ENCODE results near the gene ZNF8.
"Not testable (repeated sequence)": the region's sequence is repeated elsewhere in the genome, so short reads cannot be mapped to it uniquely, and the experiment has no call there.

Gene ZNF8

GRCh38 chr19:58300620-58301019, 21.9 kb downstream of the ZNF8 start:
- no peak for DNase-seq

DNA sequence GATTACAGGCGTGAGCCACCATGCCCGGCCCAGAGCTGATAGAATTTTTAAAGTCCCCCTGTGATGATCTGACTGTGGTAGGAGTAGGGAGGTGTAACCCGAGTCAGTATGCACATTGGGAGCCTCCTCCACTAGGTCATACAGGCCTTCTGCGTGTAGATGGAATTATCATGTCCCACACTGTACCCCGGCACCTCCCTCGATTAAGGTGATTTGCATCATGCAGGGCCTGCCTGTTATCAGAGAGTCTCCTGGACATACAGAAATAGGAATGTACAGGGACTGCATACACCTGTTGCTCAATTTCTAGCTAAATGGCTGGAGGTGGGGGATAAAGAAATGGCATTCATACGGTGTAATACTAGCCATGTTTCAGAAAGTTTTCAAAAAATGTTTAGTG, 25.5 kb downstream of the ZNF8 start:
- DNase-seq: no peak

DNA sequence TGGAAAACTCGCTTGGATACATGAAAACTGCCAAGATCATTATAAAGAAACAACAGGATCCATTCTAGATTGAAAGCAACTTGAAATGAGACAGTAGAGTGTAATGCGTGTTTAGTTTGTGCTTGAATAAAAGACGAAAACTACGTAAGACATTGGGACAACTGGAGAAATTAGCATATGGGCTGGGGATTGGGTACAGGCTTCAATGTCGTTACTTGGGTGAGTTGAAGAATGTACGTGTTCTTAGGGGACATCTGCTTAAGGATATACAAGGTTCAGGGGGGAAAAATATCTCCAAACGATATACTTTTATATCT, 26.0 kb downstream of the ZNF8 start:
- no peak for DNase-seq

DNA sequence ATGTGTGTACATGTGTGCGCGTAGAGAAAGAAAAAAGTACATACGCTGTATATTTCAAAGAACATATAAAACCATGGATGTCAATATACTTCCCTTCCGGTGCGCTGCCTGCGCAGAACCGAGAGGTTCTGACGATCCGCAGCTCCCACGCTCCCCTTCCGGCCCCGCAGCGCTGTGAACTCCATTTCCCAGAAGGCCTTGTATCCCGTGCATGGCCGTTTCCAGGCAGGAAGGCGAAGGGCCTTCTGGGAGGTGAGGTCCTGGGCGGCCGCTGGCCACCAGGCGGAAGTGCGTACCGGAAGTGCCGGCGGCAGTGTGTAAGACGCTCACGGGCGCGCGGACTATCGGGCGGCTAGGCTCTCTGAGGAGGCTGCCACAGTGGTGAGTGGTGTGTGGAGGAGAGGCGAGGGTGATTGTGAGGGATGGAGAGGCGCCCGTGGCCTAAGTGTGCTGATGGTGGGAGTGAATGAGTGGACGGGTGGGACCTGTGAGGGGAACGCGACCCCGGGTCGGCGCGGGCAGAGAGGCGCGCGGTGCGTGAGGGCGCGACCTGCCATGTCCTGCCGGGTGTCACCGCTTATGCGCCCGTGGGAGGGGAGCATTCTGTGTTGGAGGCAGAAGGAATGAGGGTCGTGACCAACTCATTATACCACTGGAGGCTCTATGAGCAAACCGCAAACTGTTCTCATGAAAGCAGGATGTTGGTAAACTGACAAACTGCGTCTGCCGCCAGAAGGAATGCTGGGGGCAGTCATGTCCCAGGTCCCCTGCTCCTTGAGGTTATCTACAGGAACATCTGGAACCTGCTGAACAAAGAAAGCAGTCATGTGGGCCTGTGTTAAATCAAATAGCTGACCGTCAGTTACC, 26.5 kb downstream of the ZNF8 start, which contains the start of gene ERVK3-1:
ERVK3-1 (plus strand) TSS at position 313 of the 867 bp plus-strand sequence. CDS start 6,792 bp downstream, outside the sequence.
- DNase-seq: peak; percentile 94

- no peak for DNase-seq
These were observed 27.2 kb downstream of the ZNF8 start for GRCh38 chr19:58305932-58306323.

DNA sequence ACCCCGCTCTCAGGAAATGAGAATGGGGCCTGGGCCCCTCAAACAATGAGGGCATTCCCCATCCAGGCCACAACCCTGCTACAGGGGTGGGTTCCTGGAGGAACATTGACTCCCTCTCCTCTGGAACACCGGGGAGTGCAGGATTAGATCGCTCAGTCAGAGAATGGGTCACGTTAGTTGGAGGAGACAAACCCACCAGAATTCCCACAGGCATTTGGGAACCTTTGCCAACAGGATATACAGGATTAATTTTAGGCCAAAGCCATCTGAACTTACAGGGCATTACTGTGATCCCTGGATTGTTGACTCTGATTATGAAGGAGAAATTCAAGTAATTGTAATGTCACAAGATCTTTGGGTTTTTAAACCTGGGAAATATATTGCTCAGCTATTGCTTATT, 29.0 kb downstream of the ZNF8 start:
- DNase-seq: no peak

DNA sequence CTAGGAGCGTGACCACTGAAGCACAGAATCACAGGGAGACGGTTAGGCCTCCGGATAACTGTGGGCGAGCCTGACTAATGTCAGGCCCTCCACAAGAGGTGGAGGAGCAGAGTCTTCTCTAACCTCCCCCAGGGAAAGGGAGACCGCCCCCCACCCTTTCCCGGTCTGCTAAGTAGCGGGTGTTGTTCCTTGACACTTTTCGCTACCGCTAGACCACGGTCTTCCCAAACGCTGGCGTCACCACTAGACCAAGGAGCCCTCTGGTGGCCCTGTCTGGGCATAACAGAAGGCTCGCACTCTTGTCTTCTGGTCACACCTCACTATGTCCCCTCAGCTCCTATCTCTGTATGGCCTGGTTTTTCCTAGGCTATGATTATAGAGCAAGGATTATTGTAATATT, 31.9 kb downstream of the ZNF8 start:
- not testable (repeated sequence) for DNase-seq

- DNase-seq: no peak
These were observed 32.6 kb downstream of the ZNF8 start for GRCh38 chr19:58311345-58311865.

DNA sequence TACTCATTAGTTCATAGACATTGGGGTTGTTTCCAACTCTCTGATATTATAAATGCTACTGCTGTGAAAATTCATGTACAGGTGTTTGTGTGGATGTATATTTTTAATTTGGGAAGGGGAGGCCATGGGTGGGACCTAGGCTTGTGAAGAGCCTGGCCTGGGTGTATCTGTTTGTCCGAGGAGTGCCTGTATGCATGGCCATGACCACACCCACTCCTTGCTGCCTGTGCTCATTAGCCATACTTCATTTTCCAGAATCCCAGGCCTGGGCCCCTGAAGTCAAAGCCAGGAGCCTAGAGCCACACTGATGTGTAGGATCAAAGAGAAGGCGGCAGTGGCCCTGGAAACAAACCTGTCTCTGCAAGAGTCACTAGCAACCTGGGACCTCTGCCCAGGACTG, 36.8 kb downstream of the ZNF8 start:
- no peak for DNase-seq

- DNase-seq: no peak
These were observed 38.8 kb downstream of the ZNF8 start for GRCh38 chr19:58317476-58318072.

- DNase-seq: no peak
These were observed 39.5 kb downstream of the ZNF8 start for GRCh38 chr19:58318297-58318696.

DNA sequence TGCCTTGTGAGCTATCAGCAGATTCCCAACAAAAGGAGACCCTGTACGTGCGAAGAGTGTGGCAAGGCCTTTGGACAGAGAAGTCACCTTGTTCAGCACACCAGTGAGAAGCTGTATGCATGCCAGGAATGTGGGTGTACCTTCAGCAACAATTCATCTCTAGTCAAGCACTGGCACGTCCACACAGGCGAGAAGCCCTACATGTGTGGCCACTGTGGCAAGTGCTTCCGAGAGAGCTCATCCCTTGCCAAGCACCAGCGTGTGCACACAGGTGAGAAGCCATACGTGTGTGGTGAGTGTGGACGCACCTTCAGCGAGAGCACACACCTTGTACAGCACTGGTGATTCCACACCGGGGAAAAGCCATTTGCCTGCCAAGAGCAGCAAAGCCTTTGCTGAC, 40.5 kb downstream of the ZNF8 start:
- no peak for DNase-seq

- no peak for DNase-seq
These were observed 46.7 kb downstream of the ZNF8 start for GRCh38 chr19:58325311-58326022.

- no peak for DNase-seq
These were observed 47.8 kb downstream of the ZNF8 start for GRCh38 chr19:58326501-58326913.

GRCh38 chr19:58326914-58327726, 48.4 kb downstream of the ZNF8 start, which contains the start of gene ZSCAN22:
Gene ZSCAN22, plus strand, starts transcription at chr19:58326994. Its CDS starts 7,809 bp downstream, at chr19:58334803.
- DNase-seq: peak; percentile 75

DNA sequence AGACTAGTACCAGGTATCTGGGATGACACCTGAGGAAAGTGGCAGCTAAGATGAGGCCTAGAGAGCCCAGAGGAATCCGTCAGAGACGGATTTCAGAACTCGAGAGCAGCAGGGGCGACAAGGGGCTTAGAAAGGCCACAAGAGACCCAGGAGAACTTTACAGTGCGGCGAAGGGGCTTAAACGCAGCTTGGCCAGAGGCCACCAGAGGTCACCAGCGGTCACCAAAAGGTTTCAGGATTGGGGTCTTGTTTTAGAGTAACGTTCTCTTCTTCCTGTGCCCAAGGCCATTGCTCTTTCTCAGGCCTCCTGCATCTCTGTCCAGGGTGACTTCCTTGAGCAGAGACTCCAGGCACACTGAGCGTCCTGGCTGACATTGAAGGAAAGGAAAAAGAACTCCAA, 50.2 kb downstream of the ZNF8 start:
- peak; percentile 6 for DNase-seq

DNA sequence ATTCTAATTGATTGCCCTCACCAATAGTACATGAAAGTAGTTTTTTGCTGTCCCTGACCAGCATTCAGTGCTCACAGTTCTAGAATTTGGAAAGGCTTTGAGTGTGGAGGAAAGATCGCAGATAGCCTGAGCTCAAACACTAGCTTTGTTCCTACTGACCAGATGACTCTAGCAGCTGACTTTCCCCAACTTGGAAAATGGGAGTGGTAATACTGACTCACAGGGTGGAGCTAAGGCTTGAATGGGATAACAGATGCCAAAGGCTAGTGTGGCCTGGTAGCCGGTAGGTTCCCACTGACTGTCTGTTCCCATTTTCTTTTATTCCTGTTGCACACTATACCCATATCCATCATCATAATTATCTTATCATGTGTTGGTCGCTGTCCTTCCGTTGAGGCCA, 51.7 kb downstream of the ZNF8 start:
- no peak for DNase-seq

- DNase-seq: no peak
These were observed 53.9 kb downstream of the ZNF8 start for GRCh38 chr19:58332697-58333096.

DNA sequence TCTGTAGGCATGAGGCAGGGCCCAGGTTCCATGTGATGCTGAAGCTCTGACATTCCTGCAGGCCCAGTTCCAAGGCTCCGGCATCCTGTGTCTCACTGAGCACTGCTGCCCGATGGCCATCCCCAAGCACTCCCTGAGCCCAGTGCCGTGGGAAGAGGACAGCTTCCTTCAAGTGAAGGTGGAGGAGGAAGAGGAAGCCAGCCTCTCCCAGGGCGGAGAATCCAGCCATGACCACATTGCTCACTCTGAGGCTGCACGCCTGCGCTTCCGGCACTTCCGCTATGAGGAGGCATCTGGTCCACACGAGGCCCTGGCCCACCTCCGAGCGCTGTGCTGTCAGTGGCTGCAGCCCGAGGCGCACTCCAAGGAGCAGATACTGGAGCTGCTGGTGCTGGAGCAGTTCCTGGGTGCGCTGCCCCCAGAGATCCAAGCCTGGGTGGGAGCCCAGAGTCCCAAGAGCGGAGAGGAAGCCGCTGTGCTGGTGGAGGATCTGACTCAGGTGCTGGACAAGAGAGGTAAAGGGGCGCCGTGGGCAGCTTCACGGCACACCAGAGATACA, 56.0 kb downstream of the ZNF8 start:
- DNase-seq: no peak

- DNase-seq: no peak
These were observed 56.9 kb downstream of the ZNF8 start for GRCh38 chr19:58335630-58336029.

DNA sequence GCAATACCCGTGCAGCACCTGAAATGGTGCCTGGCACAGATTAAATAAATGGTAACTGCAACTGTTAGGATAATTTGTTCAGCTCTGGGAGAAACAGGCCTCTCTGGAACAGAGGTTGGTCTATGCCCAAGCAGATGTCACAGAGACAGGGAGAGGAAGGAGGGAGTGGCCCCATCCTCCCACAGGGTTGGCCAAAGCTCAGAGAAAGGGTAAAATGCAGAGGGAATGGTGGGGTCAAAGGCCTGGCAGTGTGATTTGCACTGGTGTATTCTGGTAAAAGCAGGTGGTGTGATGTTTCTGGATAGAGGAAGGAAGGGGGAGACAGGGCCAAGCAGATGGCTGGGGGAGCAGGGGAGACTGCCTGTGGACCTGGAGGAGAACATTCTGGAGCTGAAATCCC, 57.5 kb downstream of the ZNF8 start:
- DNase-seq: no peak

GRCh38 chr19:58336820-58337219, 58.1 kb downstream of the ZNF8 start:
- no peak for DNase-seq
